GM18508 (cell line): ENCODE measurements around the gene HECTD1.
"Not testable (repeated sequence)": the region's sequence is repeated elsewhere in the genome, so short reads cannot be mapped to it uniquely, and the experiment has no call there.

ENCODE experiments used
- ATAC-seq: cut with Tn5 transposase; IDR thresholded peaks from one replicate; pipeline ENCODE4 v1.9.1; 2021; ENCODE audit warnings: moderate number of reproducible peaks; ENCODE audit not compliant: insufficient read depth, unreplicated experiment

Gene HECTD1

GRCh38 chr14:31059152-31059924, 148.3 kb downstream of the HECTD1 start:
- ATAC-seq: no peak

GRCh38 chr14:31057701-31058364, 149.8 kb downstream of the HECTD1 start:
- ATAC-seq: no peak

GRCh38 chr14:31057035-31057434, 150.6 kb downstream of the HECTD1 start:
- ATAC-seq: no peak

- not testable (repeated sequence) for ATAC-seq
Observed at GRCh38 chr14:31052905-31053586, 154.5 kb downstream of the HECTD1 start.

GRCh38 chr14:31051511-31051910, 156.1 kb downstream of the HECTD1 start:
- no peak for ATAC-seq

GRCh38 chr14:31051023-31051422, 156.6 kb downstream of the HECTD1 start:
- ATAC-seq: no peak
